ENCODE results near the gene ATXN2. TPM values are rescaled to one million over a fixed set of nuclear protein-coding genes. Genes with fewer than 3 reads are reported as not detected.
"Not testable (repeated sequence)": the region's sequence is repeated elsewhere in the genome, so short reads cannot be mapped to it uniquely, and the experiment has no call there.

ATXN2 gene
- total RNA-seq, 2 experiments from 2014 or later = 38.2 to 39.3 TPM

DNA sequence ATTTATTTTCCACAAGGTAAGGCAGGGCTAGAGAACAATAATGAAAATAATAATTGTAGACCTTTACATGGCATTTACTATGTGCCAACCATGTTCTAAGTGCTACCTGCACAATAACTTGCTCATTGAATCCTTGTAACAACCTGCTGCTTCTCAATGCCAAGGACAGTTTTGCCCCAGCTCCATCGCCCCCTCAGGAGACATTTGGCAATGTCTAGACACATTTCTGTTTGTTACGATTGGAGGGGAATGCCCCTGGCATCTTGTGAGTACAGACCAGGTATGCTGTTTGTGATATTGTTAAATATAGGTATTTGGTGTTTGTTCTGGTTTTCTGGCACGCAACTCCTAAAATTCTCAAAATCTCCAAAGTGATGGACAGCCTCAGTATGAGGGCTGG lies 8.1 kb upstream of the ATXN2 start:
- no peak for DNase-seq
- H3K36me3 Mint-ChIP-seq = no peaks in the 10 kb centered on the region
- peaks cover 4% of the 10 kb centered on the region for H3K27me3 Mint-ChIP-seq
- ATAC-seq = no peak
- peaks cover 3% of the 10 kb centered on the region for H3K4me1 Mint-ChIP-seq
- no peaks in the 10 kb centered on the region for H3K9me3 Mint-ChIP-seq (ENCODE audit: low read depth)
- CTCF ChIA-PET = interaction anchor here (0.6 to 1.3 kb wide), 2 partner anchors 10 to 211 kb away, joined by 3 to 6 read pairs; no protein-coding TSS in a partner anchor
- H3K27ac Mint-ChIP-seq = no peak overlapping the region
- no peak overlapping the region for H3K4me3 Mint-ChIP-seq

DNA sequence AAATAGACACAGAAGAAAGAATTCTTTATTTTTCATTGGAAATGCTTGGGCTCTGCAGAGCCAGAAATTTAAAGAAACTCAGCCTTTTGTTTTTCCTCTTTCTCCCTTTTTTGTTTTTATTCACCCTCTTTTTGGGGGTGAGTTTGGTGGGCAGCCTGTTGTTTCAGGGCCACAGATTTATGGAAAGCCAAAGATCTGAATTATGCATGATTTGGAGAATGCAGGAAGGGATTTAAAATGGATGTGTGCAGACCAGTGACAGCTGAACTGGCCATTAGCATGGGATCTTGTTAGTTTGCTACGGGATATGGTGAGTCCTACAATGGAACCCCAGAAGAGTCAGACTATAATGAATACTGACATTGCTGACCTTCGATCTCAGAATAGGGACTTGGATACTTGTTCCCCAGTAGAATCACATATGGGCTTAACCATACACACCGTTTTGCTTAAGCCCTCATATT lies 7.7 kb upstream of the ATXN2 start:
- Mint-ChIP-seq H3K36me3 (no peaks in the 10 kb centered on the region), H3K9me3 (ENCODE audit: low read depth) (no peaks in the 10 kb centered on the region), H3K27ac (no peak overlapping the region), H3K4me3 (no peak overlapping the region), H3K27me3 (peaks cover 4% of the 10 kb centered on the region), H3K4me1 (peaks cover 1% of the 10 kb centered on the region)
- DNase-seq = no peak
- ATAC-seq = no peak
- CTCF ChIA-PET = interaction anchor here (1.3 kb wide), 1 partner anchor 210 kb away, joined by 6 read pairs; no protein-coding TSS in a partner anchor

DNA sequence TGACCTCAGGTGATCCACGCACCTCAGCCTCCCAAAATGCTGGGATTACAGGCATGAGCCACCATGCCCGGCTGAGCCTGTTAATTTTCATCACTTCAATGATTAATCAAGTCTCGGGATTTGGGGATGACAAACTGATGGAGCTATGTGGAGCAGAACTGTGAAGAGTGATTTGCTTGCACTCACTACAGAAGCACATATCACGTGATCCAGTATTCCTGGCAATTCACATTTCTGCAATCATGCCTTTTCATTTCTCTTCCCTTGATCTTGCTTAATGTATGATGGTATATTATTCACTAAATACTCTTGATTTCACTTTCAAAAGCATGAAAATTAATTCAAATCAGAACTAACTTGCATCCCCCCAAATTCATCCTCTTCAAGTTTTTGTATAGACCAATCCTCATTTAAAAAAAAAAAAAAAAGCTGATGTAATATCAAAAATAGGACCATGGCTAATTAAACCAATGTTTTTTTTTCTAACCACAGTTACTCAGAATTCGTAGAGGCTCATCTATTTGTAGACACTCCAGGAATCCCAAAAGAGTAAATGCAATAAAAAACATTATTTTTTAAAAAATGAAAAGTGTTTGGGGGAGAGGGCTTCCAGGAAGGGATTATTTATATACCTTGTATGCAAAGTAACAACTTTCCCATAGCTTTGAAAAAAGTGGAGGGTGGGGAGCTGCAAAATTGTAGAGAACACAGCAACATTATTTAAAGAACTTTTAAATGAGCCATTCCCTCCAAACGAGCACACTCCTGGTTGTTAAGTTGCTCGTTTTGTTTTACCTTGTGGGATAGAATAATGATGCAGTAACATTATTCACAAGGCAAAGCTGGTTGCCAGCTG lies 7.0 kb upstream of the ATXN2 start:
- H3K27me3 Mint-ChIP-seq = peaks cover 4% of the 10 kb centered on the region
- no peak overlapping the region for H3K27ac Mint-ChIP-seq
- H3K9me3 Mint-ChIP-seq (ENCODE audit: low read depth) = no peaks in the 10 kb centered on the region
- no peak overlapping the region for H3K4me3 Mint-ChIP-seq
- ATAC-seq (no peak), DNase-seq (no peak)
- no peaks in the 10 kb centered on the region for H3K4me1 Mint-ChIP-seq
- H3K36me3 Mint-ChIP-seq = no peaks in the 10 kb centered on the region
- CTCF ChIA-PET = interaction anchor here (1.3 kb wide), 1 partner anchor 210 kb away, joined by 6 read pairs; no protein-coding TSS in a partner anchor

DNA sequence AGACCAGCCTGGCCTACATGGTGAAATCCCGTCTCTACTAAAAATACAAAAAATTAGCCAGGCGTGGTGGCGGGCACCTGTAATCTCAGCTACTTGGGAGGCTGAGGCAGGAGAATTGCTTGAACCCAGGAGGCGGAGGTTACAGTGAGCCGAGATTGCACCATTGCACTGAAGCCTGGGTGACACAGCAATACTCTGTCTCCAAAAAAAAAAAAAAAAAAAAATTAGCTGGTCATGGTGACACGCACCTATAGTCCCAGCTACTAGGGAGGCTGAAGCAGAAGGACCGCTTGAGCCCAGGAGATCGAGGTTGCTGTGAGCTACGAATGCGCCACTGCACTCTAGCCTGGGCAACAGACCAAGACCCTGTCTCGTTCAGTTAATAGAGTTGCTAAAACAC lies 3.7 kb upstream of the ATXN2 start:
- H3K27me3 Mint-ChIP-seq; H3K27ac Mint-ChIP-seq; H3K4me1 Mint-ChIP-seq; DNase-seq; H3K4me3 Mint-ChIP-seq; H3K36me3 Mint-ChIP-seq; H3K9me3 Mint-ChIP-seq (ENCODE audit: low read depth); CTCF ChIA-PET; ATAC-seq: not testable (repeated sequence)

DNA sequence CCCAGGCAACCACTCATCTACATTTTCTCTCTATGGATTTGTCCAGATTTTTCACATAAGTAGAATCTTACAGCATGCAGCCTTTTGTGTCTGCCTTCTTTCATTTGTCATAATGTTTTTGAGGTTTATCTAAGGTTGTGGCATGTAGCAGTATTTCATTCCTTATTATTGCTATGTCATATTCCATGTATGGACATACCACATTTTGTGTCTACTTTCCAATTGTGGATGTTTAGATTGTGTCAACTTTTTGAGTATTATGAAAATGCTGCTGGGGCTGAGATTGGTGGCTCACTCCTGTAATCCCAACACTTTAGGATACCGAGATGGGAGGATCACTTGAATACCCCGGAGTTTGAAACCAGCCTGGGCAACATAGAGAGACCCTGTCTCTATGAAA lies 3.2 kb upstream of the ATXN2 start:
- CTCF ChIA-PET = no interaction called here
- no peak overlapping the region for H3K27ac Mint-ChIP-seq
- no peaks in the 10 kb centered on the region for H3K9me3 Mint-ChIP-seq (ENCODE audit: low read depth)
- H3K36me3 Mint-ChIP-seq = no peaks in the 10 kb centered on the region
- ATAC-seq (no peak), DNase-seq (no peak)
- H3K4me1 Mint-ChIP-seq = peaks cover 8% of the 10 kb centered on the region
- H3K27me3 Mint-ChIP-seq = peaks cover 4% of the 10 kb centered on the region
- H3K4me3 Mint-ChIP-seq = no peak overlapping the region

DNA sequence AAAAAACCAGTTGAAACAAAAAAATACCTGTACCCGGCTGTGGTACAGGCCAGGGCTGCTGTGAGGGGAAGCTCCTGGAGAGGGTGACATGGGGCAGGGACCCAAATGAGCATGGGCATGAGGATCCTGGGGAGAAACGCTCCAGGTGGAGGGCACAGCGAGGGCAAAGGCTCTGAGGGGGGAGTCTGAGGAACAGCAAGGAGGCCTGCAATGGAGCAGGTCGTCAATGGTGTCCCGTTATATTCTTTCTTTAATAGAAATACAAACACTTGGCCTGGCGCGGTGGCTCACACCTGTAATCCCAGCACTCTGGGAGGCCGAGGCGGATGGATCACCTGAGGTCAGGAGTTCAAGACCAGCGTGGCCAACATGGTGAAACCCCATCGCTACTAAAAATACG lies 1.9 kb upstream of the ATXN2 start:
- ATAC-seq; H3K27me3 Mint-ChIP-seq; H3K27ac Mint-ChIP-seq; CTCF ChIA-PET; H3K4me3 Mint-ChIP-seq; H3K36me3 Mint-ChIP-seq; DNase-seq; H3K9me3 Mint-ChIP-seq (ENCODE audit: low read depth): not testable (repeated sequence)
- H3K4me1 Mint-ChIP-seq = peaks cover 19% of the 10 kb centered on the region

DNA sequence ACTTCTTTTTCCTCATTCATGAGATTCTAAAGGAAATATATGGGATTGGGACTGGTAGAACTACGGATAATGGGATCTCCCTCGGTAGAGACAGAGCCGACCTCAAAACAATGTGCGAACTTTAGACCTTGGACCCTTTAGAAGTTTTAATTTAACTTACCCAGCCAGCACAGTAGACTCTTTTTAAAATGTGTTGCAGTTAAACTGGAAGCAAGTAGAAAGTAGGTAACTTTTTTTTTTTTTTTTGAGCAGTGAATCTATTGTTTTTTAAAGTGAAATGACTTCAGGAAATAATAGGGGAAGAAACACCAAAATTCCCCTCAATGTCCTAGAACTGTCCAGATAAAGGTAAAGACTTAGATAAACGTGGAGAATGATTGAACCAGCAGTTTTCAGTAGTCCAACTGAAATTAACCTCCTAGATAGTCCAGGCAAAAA lies 1.1 kb upstream of the ATXN2 start:
- Mint-ChIP-seq H3K36me3 (no peaks in the 10 kb centered on the region), H3K27me3 (no peaks in the 10 kb centered on the region), H3K4me1 (peaks cover 19% of the 10 kb centered on the region), H3K4me3 (peak overlapping the region; percentile 82), H3K9me3 (ENCODE audit: low read depth) (no peaks in the 10 kb centered on the region), H3K27ac (peak overlapping the region; percentile 57)
- DNase-seq (no peak), ATAC-seq (no peak)
- CTCF ChIA-PET = no interaction called here

DNA sequence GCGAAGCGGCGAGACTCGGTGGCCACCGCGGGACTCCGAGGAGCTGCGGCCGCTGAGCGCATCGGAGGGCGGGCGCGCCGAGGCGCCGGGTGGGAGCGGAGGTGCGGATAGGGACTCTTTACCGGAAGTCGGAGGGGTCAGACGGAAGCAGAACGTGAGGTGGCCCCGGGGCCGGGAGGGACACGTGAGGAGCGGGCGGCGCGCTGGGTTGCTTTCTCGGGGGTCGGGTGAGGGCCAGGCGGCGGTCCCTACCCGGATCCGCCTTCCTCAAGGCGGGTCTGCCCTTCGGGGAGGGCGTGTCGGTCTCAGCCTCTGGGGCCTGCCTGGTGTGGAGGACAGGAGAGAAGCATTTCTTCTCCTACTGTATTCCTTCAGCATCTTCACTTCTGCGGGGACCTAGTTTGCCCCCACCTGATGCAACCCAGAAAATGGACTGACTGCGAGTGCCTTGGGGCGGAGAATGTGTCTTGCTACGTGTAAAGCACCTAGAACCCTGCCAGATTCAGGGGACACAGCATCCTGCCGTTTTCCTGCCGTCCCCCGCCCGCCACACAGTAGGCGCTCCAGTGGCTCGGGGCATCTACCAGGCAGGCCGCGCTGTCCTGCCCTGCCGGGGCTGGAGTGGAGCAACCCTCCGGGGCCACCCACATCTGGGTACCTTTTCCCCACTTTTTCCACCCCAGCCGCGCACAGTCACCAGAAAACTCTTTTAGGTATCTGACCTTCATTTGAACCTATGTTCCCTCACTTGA lies 514 bp upstream of the ATXN2 start:
- H3K27me3 Mint-ChIP-seq = no peaks in the 10 kb centered on the region
- peak; percentile 89 for DNase-seq
- CTCF ChIA-PET = no interaction called here
- H3K9me3 Mint-ChIP-seq (ENCODE audit: low read depth) = no peaks in the 10 kb centered on the region
- ATAC-seq = peak; percentile 87
- H3K36me3 Mint-ChIP-seq = no peaks in the 10 kb centered on the region
- H3K4me1 Mint-ChIP-seq = peaks cover 23% of the 10 kb centered on the region
- peak overlapping the region; percentile 82 for H3K4me3 Mint-ChIP-seq
- H3K27ac Mint-ChIP-seq = peak overlapping the region; percentile 57

DNA sequence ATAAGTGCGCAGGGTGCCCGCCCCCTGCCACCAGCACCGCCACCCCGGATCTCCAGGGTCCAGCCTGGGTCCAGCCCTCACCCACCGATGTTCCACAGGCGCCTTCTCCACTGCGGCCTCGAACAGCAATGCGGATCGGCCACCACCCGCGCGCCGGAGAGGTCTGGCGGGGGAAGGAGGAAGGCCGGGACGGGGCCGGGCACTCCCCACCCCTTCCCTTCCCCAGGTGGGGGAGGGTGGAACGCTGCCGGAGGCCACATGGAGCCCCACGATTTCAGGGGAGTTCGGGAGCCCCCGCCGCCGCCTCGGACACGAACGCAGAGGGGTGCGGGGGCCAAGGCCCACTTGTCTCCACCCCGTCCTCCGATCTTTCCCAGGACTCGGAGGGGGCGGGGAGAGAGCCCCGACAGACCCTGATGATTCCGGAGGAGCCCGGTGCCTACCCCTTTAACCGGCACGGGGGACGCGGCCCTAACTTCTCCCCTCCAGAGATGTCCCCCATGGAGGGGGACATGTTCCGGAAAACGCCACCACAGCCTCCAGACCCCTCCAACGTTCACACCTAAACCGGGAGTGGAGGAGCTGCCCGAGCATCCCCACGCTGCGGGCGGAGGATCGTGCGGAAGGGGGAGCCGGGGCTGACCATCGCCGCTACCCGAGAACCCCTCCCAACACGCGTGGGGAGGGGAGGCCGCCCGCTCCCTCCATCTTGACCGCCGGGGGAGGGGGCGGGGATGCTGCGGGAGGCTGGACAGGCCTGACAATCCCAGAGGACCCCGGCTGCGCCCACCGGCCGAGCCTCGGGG lies 1.1 kb downstream of the ATXN2 start:
- peak overlapping the region; percentile 80 for H3K4me3 Mint-ChIP-seq
- no peaks in the 10 kb centered on the region for H3K36me3 Mint-ChIP-seq
- H3K27ac Mint-ChIP-seq = peak overlapping the region; percentile 82
- CTCF ChIA-PET = interaction anchor here (0.6 to 1.3 kb wide), 3 partner anchors 9 to 489 kb away, joined by 3 read pairs; no protein-coding TSS in a partner anchor
- ATAC-seq = peak; percentile 4
- no peaks in the 10 kb centered on the region for H3K27me3 Mint-ChIP-seq
- H3K9me3 Mint-ChIP-seq (ENCODE audit: low read depth) = no peaks in the 10 kb centered on the region
- peaks cover 27% of the 10 kb centered on the region for H3K4me1 Mint-ChIP-seq
- DNase-seq = peak; percentile 48

DNA sequence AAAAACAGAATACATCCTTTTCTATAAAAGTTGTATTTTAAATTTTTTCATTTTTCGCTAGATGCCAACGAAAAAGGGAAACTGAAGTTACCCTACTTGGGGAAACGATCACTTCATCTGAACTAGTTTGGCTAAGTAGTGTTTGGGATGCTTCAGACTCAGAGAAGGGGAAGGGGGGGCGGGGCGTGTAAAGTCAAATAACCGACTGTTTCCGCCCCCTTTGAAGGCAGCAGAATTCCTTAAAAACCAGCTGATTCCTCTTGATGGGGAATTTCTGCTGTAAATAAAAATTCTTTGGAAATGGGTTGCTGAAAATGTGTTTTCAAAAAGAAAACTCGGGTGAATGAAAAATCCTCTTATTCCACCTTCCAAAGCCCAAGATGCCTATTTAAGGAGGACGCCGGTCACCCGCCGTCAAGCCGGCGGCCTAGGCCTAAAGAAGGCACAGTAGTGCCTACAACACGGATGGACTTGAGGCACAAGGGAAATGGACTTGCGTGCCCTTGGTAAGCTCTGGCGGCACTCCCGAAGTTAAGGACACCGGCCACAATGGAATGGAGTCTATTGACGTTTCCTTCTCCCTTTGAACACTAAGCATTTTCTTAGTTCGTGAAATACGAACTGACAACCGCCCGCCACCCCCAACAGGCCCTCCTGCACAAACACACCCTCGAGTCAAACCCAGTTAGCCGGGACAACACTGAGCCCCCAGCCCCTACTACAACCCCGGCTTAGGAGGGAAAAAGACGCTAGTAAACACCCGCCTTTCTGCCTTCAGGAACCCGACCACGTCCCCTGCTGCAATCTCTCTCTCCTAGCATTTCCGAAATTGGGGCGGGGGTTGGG lies 1.9 kb downstream of the ATXN2 start:
- no peaks in the 10 kb centered on the region for H3K27me3 Mint-ChIP-seq
- peak overlapping the region; percentile 72 for H3K27ac Mint-ChIP-seq
- H3K9me3 Mint-ChIP-seq (ENCODE audit: low read depth) = no peaks in the 10 kb centered on the region
- CTCF ChIA-PET = interaction anchor here (0.8 to 1.3 kb wide), 2 partner anchors 10 to 200 kb away, joined by 3 read pairs; no protein-coding TSS in a partner anchor
- H3K4me3 Mint-ChIP-seq = peak overlapping the region; percentile 80
- H3K4me1 Mint-ChIP-seq = peaks cover 27% of the 10 kb centered on the region
- no peaks in the 10 kb centered on the region for H3K36me3 Mint-ChIP-seq
- DNase-seq = no peak
- ATAC-seq = no peak

DNA sequence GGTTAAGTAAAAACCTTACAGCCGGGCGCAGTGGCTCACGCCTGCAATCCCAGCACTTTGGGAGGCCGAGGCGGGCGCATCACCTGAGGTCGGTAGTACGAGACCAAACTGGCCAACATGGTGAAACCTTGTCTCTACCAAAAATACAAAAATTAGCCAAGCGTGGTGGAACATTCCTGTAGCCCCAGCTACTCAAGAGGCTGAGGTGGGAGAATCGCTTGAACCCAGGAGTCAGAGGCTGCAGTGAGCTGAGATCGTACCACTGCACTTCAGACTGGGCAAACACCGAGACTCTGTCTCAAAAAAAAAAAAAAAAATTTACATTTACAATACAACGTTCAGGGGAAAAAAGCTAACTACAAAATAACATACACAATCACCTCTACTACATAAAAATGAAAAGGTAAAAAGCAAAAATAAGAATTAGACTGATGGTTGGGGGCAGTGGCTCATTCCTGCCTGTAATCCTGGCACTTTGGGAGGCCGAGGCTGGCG lies 3.7 kb downstream of the ATXN2 start:
- ATAC-seq; H3K4me3 Mint-ChIP-seq; H3K36me3 Mint-ChIP-seq; DNase-seq; H3K27ac Mint-ChIP-seq; H3K9me3 Mint-ChIP-seq (ENCODE audit: low read depth); H3K27me3 Mint-ChIP-seq: not testable (repeated sequence)
- peaks cover 27% of the 10 kb centered on the region for H3K4me1 Mint-ChIP-seq
- CTCF ChIA-PET = interaction anchor here (1.2 kb wide), 1 partner anchor 9 kb away, joined by 3 read pairs; no protein-coding TSS in a partner anchor

DNA sequence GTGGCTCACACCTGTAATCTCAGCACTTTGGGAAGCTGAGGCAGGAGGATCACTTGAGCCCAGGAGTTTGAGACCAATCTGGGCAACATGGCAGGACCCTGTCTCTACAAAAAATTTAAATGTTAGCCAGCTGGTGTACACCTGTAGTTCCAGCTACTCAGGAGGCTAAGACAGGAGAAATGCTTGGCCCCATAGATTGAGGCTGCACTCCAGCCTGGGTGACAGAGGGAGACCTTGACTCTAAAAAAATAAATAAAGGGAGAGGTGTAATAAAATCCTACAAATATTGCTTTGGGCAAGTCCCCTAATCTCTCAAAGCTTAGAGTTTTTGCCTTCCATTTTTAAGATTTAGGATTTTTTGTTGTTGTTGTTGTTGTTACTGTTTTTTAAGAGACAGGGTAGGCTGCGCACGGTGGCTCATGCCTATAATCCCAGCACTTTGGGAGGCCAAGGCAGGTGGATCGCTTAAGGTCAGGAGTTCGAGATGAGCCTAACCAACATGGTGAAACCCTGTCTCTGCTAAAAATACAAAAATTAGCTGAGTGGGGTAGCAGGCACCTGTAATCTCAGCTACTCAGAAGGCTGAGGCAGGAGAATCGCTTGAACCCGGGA lies 7.6 kb downstream of the ATXN2 start:
- ATAC-seq; H3K36me3 Mint-ChIP-seq; H3K27ac Mint-ChIP-seq; H3K4me3 Mint-ChIP-seq; DNase-seq; H3K27me3 Mint-ChIP-seq; H3K9me3 Mint-ChIP-seq (ENCODE audit: low read depth); CTCF ChIA-PET: not testable (repeated sequence)
- H3K4me1 Mint-ChIP-seq = peaks cover 14% of the 10 kb centered on the region
